ENCODE data around the gene MCRIP1. TPM values are rescaled to one million over a fixed set of nuclear protein-coding genes. Genes with fewer than 3 reads are reported as not detected.

The MCRIP1 gene
- total and polyA plus RNA-seq, 7 donors: 20.5 to 187 (median 45.1) TPM

DNA sequence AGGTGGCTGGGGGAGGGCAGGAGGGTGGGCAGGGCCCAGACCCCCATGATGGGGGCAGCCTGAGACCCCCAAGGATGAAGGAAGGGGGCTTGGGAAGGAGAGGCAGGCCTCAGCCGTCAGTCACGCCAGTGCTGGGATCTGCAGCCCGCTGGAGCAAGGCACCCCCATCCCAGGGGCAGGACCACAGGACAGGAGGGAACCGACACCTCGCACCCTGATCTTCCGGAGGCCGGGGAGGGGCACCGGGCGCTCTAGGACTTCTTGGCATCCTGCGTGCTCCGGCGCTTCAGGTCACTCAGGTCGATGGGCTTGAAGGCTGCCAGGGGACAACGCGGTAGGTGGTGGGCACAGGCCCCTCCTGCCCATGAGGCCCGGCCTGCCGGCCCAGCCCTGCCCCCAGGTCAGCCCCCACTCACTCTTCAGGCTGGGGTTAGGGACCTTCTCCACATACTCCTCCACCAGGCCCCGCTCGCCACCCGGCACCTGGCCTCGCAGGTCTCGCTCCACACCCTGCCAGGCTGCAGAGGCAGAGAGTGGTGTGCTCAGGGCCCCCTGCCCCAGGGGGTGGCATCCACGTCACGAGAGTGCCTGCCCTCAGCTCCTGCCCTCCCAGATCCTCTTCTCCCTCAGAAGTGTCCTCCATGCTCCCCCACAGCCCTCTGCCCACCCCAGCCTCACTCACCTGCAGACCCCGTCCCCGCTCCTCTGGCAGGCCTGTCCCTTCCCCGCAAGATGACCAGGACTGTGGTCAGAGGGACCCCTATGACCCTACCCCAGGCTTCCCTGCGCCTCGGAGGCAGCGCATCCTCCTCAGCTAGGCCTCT lies 9.9 kb downstream of the MCRIP1 start:
- H3K27ac ChIP-seq: peak overlapping the region; percentile 89
- no peak for TF ChIP-seq CTCF (IDR thresholded peaks at IDR 0.05)
- DNase-seq: no peak
- H3K4me1 ChIP-seq: peaks cover 20% of the 10 kb centered on the region
- no peaks in the 10 kb centered on the region for H3K9me3 ChIP-seq
- no peaks in the 10 kb centered on the region for H3K27me3 ChIP-seq (ENCODE audit: insufficient read depth in 3 of 3, low read length in 2 of 3)
- intact Hi-C loops (cut with DNase I): loop anchor here (2.0 to 5.0 kb wide), 2 partner anchors 32 to 34 kb away; no protein-coding TSS in a partner anchor
- 90 to 93% (median 91%) methylated on average over 23 to 30 of the region's 30 CpGs for WGBS, 3 donors
- H3K4me3 ChIP-seq: no peak overlapping the region
- no peak for ATAC-seq
- no peaks in the 10 kb centered on the region for H3K36me3 ChIP-seq (ENCODE audit: insufficient read depth in 1 of 2, low read depth in 1 of 2)

DNA sequence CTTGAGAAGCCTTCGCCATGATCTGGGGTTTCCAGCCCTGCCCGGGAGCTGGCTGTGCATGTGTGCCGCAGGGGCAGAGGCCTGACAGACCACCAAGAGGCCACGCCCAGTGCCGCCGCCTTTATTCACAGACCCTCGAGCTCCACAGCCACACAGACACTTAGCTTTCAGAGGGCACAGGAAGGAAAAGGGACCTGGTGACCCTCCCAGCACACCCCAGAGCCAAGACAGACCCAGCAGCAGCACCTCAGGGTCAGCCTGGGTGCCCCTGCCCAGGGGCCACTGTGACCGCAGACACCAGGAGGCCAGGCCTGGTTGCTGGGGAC lies 10.8 kb downstream of the MCRIP1 start:
- Histone ChIP-seq H3K9me3 (no peaks in the 10 kb centered on the region), H3K27me3 (ENCODE audit: insufficient read depth in 3 of 3, low read length in 2 of 3) (no peaks in the 10 kb centered on the region), H3K27ac (peak overlapping the region; percentile 89), H3K4me1 (peaks cover 20% of the 10 kb centered on the region), H3K4me3 (no peak overlapping the region), H3K36me3 (ENCODE audit: insufficient read depth in 1 of 2, low read depth in 1 of 2) (no peaks in the 10 kb centered on the region)
- DNase-seq: no peak
- TF ChIP-seq CTCF (IDR thresholded peaks at IDR 0.05): no peak
- intact Hi-C loops (cut with DNase I): loop anchor here (2.0 to 5.0 kb wide), 2 partner anchors 33 to 35 kb away; no protein-coding TSS in a partner anchor
- 67 to 76% (median 69%) methylated on average over 8 of the region's 8 CpGs for WGBS, 3 donors
- no peak for ATAC-seq

GRCh38 chr17:81821603-81822311 lies 11.3 kb downstream of the MCRIP1 start:
- H3K36me3 ChIP-seq (ENCODE audit: insufficient read depth in 1 of 2, low read depth in 1 of 2): no peaks in the 10 kb centered on the region
- H3K9me3 ChIP-seq: no peaks in the 10 kb centered on the region
- ATAC-seq (peak; percentile 75 to 86 (median 82)), DNase-seq (peak; percentile 86 to 95)
- H3K4me1 ChIP-seq: peaks cover 20% of the 10 kb centered on the region
- peak overlapping the region; percentile 18 for H3K4me3 ChIP-seq
- H3K27ac ChIP-seq: peak overlapping the region; percentile 89
- WGBS, 3 donors: 15 to 31% (median 21%) methylated on average over 18 to 20 of the region's 20 CpGs
- peaks cover 0 to 1% (median 0%) of the 10 kb centered on the region in 3 donors for H3K27me3 ChIP-seq (ENCODE audit: insufficient read depth in 3 of 3, low read length in 2 of 3)
- intact Hi-C loops (cut with DNase I): loop anchor here (2.0 to 5.0 kb wide), 2 partner anchors 33 to 36 kb away; no protein-coding TSS in a partner anchor
- TF ChIP-seq CTCF (IDR thresholded peaks at IDR 0.05): peak; percentile 70

- WGBS, 3 donors: 72 to 76% (median 75%) methylated on average over 8 of the region's 8 CpGs
- Histone ChIP-seq H3K4me1 (peaks cover 20% of the 10 kb centered on the region), H3K4me3 (peak overlapping the region; percentile 18), H3K9me3 (no peaks in the 10 kb centered on the region), H3K27me3 (ENCODE audit: insufficient read depth in 3 of 3, low read length in 2 of 3) (peaks cover 0 to 1% (median 0%) of the 10 kb centered on the region in 3 donors), H3K36me3 (ENCODE audit: insufficient read depth in 1 of 2, low read depth in 1 of 2) (no peaks in the 10 kb centered on the region), H3K27ac (peak overlapping the region; percentile 89)
- DNase-seq: no peak
- ATAC-seq: peak; percentile 4 to 7 (median 5)
- intact Hi-C loops (cut with DNase I): loop anchor here in 1 of 2 donors (5.0 kb wide), 1 partner anchor 36 kb away; no protein-coding TSS in a partner anchor
- no peak for TF ChIP-seq CTCF (IDR thresholded peaks at IDR 0.05)
Measured at GRCh38 chr17:81821147-81821546, 11.9 kb downstream of the MCRIP1 start.
